Spleen (tissue), 7 donors: Measurements from ENCODE around the gene CRB1.

Experiments
- POLR2AphosphoS5 ChIP-seq, 3 donors: sonication (generic); formaldehyde crosslinking; IDR thresholded peaks; one replicate each; pipeline ENCODE4 v1.5.1; 2017; ENCODE audit warnings: antibody characterized with exemption in 3 of 3
- TF ChIP-seq, protein P1 (sequence below), 11 experiments: fragments of 200-600 bp in 7 of 11; fragments of 450-650 bp in 4 of 11; sonication (generic) in 4 of 11; IDR thresholded peaks in 8 of 11; conservative IDR thresholded peaks in 3 of 11; 1 replicate in 7 of 11; 2 replicates in 4 of 11; pipeline versions ENCODE4 v1.4.0 to v1.8.0; 2016 to 2021; ENCODE audit warnings: antibody characterized with exemption in 11 of 11, inconsistent platforms in 4 of 11, mild to moderate bottlenecking in 1 of 11
- donor health status: DM: no; HTN: no; CAD: no; lungs with moderate emphysema.
- donor health status: DM: no; HTN: no; CAD: no.
- donor health status: DM: no; HTN: no; CAD: no.

GRCh38 chr1:197418693-197419092 lies 150.6 kb downstream of the CRB1 start:
- no peak for TF ChIP-seq POLR2AphosphoS5 (IDR thresholded peaks at IDR 0.05)
- TF ChIP-seq, protein P1, sequence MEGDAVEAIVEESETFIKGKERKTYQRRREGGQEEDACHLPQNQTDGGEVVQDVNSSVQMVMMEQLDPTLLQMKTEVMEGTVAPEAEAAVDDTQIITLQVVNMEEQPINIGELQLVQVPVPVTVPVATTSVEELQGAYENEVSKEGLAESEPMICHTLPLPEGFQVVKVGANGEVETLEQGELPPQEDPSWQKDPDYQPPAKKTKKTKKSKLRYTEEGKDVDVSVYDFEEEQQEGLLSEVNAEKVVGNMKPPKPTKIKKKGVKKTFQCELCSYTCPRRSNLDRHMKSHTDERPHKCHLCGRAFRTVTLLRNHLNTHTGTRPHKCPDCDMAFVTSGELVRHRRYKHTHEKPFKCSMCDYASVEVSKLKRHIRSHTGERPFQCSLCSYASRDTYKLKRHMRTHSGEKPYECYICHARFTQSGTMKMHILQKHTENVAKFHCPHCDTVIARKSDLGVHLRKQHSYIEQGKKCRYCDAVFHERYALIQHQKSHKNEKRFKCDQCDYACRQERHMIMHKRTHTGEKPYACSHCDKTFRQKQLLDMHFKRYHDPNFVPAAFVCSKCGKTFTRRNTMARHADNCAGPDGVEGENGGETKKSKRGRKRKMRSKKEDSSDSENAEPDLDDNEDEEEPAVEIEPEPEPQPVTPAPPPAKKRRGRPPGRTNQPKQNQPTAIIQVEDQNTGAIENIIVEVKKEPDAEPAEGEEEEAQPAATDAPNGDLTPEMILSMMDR (IDR thresholded peaks at IDR 0.05 in 8 of 11, conservative IDR thresholded peaks at IDR 0.05 in 3 of 11) = no peak
